Measurements from ENCODE around the gene SLC39A11.

DNA sequence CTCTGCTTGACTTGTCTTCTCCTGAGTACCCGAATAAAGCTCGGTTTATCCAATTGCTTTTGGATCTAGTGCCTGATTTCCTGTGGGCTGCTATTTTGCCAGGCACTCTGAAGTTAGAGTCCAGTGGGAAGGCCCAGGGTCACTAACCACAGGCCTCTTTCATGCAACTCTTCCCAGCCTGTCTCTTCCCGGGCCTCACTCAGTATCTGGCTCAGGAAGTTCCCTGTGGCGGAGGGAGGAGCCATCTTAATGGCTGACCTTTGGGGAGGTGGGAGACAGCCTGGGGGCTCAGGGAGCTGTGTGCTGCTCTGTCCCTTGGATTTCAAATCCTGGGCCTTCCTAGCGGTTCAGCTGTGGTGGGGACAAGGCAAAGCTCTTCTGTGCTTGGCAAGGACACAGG, 328.5 kb downstream of the SLC39A11 start:
- no peak for TF ChIP-seq POLR2AphosphoS5 (IDR thresholded peaks at IDR 0.05; ENCODE audit: low read depth, low read length)
- TF ChIP-seq POLR2A (IDR thresholded peaks at IDR 0.05; ENCODE audit: low read depth, low read length) = no peak

All from GM12891 (cell line).